Lower leg skin (tissue), 4 donors: ENCODE data around the gene PLEKHA4. TPM values are rescaled to one million over a fixed set of nuclear protein-coding genes. Genes with fewer than 3 reads are reported as not detected.

Experiments used
- DNase-seq, 2 donors: peaks; one replicate each; pipeline ENCODE4 v3.0.0-alpha.2; 2019; ENCODE audit warnings: low spot score in 2 of 2
- H3K4me3 ChIP-seq: fragments of 200-600 bp; sonication (generic); 2 replicates; pipeline ENCODE4 v1.5.1; 2017; ENCODE audit warnings: mild to moderate bottlenecking, low read depth; ENCODE audit not compliant: poor library complexity, severe bottlenecking
- CTCF ChIP-seq, 3 donors: fragments of 450-650 bp; IDR thresholded peaks; one replicate each; pipeline ENCODE4 v1.5.1; 2016; ENCODE audit warnings: antibody characterized with exemption in 3 of 3, mild to moderate bottlenecking in 3 of 3, moderate library complexity in 2 of 3
- POLR2A ChIP-seq, 2 donors: fragments of 450-650 bp; IDR thresholded peaks; one replicate each; pipeline ENCODE4 v1.6.1; 2016 to 2017; ENCODE audit warnings: antibody characterized with exemption in 2 of 2, mild to moderate bottlenecking in 1 of 2, moderate library complexity in 1 of 2
- WGBS, 2 donors: methylation state at CpG; one replicate each; pipeline ENCODE4 v1.1.5; 2018; 5-methylcytosine and 5-hydroxymethylcytosine counted together
- intact Hi-C: fragments of 100-400 bp; cut with DNase I; formaldehyde crosslinking; loops from one replicate; pipeline ENCODE4 v1.15.0; 2023; ENCODE audit warnings: low total_unique reads
- total RNA-seq, 4 donors: library from RNA; depleted of rRNA; stranded (reverse); fragments of >200 nt; gene quantifications; one replicate each; pipeline ENCODE4 v1.1.0, GENCODE V29; 2016

The PLEKHA4 gene
- total RNA-seq = 1 to 10 TPM; 2.9 to 7.2 (median 6.3) TPM

GRCh38 chr19:48868114-48868886 is at the start of gene PLEKHA4:
PLEKHA4 (minus strand) TSS chr19:48868617; CDS start chr19:48867620, 997 bp downstream.
- 15 to 23% methylated on average over 11 of the region's 11 CpGs for WGBS, 2 donors
- TF ChIP-seq POLR2A (IDR thresholded peaks at IDR 0.05) (no peak), CTCF (IDR thresholded peaks at IDR 0.05) (no peak)
- intact Hi-C loops = no loop called here
- H3K4me3 ChIP-seq = no peak within 1 kb of the TSS
- DNase-seq = peak in 1 of 2 donors; percentile 95

GRCh38 chr19:48918071-48918470 is 49.7 kb upstream of the PLEKHA4 start:
- no peak overlapping the region for H3K4me3 ChIP-seq
- intact Hi-C loops = no loop called here
- WGBS, 2 donors = 83 to 85% methylated on average over 6 of the region's 6 CpGs
- DNase-seq = no peak
- TF ChIP-seq POLR2A (IDR thresholded peaks at IDR 0.05) (no peak), CTCF (IDR thresholded peaks at IDR 0.05) (no peak)

- no peak for DNase-seq
- WGBS, 2 donors = 85 to 86% methylated on average over 8 of the region's 8 CpGs
- intact Hi-C loops = no loop called here
- no peak overlapping the region for H3K4me3 ChIP-seq
- TF ChIP-seq POLR2A (IDR thresholded peaks at IDR 0.05) = no peak
- no peak for TF ChIP-seq CTCF (IDR thresholded peaks at IDR 0.05)
These were observed 47.3 kb upstream of the PLEKHA4 start for GRCh38 chr19:48915757-48916156.

GRCh38 chr19:48914181-48914580 is 45.8 kb upstream of the PLEKHA4 start:
- intact Hi-C loops = no loop called here
- 93 to 95% methylated on average over 8 of the region's 8 CpGs for WGBS, 2 donors

GRCh38 chr19:48913114-48913889 is 44.9 kb upstream of the PLEKHA4 start:
- 93 to 94% methylated on average over 9 of the region's 9 CpGs for WGBS, 2 donors

More at GRCh38 chr19:48914181-48914580, 45.8 kb upstream of the PLEKHA4 start:
- DNase-seq = no peak
- no peak overlapping the region for H3K4me3 ChIP-seq
- no peak for TF ChIP-seq CTCF (IDR thresholded peaks at IDR 0.05)
- no peak for TF ChIP-seq POLR2A (IDR thresholded peaks at IDR 0.05)

More at GRCh38 chr19:48913114-48913889, 44.9 kb upstream of the PLEKHA4 start:
- intact Hi-C loops = no loop called here
- H3K4me3 ChIP-seq = no peak overlapping the region
- no peak for DNase-seq
- TF ChIP-seq CTCF (IDR thresholded peaks at IDR 0.05) = no peak
